ENCODE measurements around the gene NQO2. TPM values are rescaled to one million over a fixed set of nuclear protein-coding genes. Genes with fewer than 3 reads are reported as not detected.
A peak's percentile ranks its signal among the peaks of the same experiment; 100 is the strongest.
"Not testable (repeated sequence)": the region's sequence is repeated elsewhere in the genome, so short reads cannot be mapped to it uniquely, and the experiment has no call there.

Gene NQO2
- total and polyA plus RNA-seq, 2 donors from 2014 or later, result 37.0 to 291 TPM

DNA sequence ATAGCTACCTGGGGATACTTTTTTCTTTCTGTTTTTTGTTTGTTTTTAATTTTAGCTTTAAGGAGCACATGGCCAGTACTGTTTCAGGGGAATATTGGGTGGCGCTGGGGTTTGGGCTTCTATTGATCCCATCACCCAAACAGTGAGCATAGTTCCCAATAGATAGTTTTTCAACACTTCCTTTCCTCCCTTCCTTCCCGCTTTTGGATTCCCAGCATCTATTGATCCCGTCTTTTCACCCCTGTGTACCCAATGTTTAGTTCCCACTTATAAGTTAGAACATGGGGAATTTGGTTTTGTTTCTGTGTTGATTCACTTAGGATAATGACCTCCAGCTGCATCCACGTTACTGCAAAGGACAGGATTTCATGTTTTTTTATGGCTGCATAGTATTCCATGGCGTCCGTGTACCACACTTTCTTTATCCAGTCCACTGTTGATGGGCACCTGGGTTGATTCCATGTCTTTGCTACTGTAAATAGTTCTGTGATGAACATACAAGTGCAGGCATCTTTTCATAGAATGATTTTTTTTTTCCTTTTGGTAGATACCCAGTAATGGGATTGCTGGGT, 20.1 kb downstream of the NQO2 start:
- TF ChIP-seq, protein P1, sequence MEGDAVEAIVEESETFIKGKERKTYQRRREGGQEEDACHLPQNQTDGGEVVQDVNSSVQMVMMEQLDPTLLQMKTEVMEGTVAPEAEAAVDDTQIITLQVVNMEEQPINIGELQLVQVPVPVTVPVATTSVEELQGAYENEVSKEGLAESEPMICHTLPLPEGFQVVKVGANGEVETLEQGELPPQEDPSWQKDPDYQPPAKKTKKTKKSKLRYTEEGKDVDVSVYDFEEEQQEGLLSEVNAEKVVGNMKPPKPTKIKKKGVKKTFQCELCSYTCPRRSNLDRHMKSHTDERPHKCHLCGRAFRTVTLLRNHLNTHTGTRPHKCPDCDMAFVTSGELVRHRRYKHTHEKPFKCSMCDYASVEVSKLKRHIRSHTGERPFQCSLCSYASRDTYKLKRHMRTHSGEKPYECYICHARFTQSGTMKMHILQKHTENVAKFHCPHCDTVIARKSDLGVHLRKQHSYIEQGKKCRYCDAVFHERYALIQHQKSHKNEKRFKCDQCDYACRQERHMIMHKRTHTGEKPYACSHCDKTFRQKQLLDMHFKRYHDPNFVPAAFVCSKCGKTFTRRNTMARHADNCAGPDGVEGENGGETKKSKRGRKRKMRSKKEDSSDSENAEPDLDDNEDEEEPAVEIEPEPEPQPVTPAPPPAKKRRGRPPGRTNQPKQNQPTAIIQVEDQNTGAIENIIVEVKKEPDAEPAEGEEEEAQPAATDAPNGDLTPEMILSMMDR (IDR thresholded peaks at IDR 0.05; ENCODE audit: borderline replicate concordance, extremely low read depth, insufficient read depth), result no peak
- H3K27ac ChIP-seq (ENCODE audit: low read depth in 2 of 2, low read length in 2 of 2), result no peak overlapping the region
- no peak overlapping the region for H3K4me3 ChIP-seq (ENCODE audit: low read length in 3 of 3)
- H3K4me1 ChIP-seq (ENCODE audit: control insufficient read depth in 2 of 3, insufficient read depth in 2 of 3, low read depth in 1 of 3, low read length in 3 of 3), result peaks cover 0 to 6% (median 5%) of the 10 kb centered on the region in 3 donors
- DNase-seq (no peak), FAIRE-seq (no peak)
- H3K36me3 ChIP-seq (ENCODE audit: control insufficient read depth in 2 of 3, insufficient read depth in 3 of 3, low read length in 3 of 3), result peaks cover 0 to 40% (median 21%) of the 10 kb centered on the region in 3 donors
- H3K9me3 ChIP-seq (ENCODE audit: control insufficient read depth in 2 of 3, insufficient read depth in 1 of 3, low read length in 3 of 3), result no peaks in the 10 kb centered on the region
- H3K9ac ChIP-seq (ENCODE audit: low read length in 3 of 3), result no peak overlapping the region
- intact Hi-C loops (cut with DNase I), result no loop called here
- H3K27me3 ChIP-seq (ENCODE audit: control insufficient read depth, insufficient read depth, low read length), result no peaks in the 10 kb centered on the region

DNA sequence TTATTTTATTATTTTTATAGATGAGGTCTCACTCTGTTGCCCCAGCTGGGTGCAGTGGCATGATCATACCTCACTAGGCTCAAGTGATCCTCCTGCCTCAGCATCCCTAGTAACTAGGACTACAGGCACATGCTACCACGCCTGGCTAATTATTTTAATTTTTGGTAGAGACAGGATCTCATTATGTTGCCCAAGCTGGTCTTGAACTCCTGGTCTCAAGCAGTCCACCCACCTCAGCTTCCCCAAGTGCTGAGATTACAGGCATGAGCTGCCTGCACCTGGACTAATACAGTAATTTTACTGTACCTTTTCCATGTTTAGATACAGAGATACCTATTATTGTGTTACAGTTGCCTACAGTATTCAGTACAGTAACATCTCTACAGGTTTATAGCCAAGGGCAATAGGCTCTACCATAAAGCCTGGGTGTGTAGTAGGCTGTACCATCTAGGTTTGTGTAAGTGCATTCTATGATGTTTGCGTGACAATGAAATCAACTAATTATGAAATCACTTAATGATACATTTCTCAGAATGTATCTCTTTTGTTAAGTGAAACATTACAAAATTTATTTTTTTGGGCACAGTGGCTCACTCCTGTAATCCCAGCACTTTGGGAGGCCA, 21.4 kb downstream of the NQO2 start:
- FAIRE-seq; intact Hi-C loops (cut with DNase I); H3K27me3 ChIP-seq (ENCODE audit: control insufficient read depth, insufficient read depth, low read length); H3K4me1 ChIP-seq (ENCODE audit: control insufficient read depth in 2 of 3, insufficient read depth in 2 of 3, low read depth in 1 of 3, low read length in 3 of 3); H3K9me3 ChIP-seq (ENCODE audit: control insufficient read depth in 2 of 3, insufficient read depth in 1 of 3, low read length in 3 of 3); DNase-seq; H3K9ac ChIP-seq (ENCODE audit: low read length in 3 of 3); H3K4me3 ChIP-seq (ENCODE audit: low read length in 3 of 3); H3K27ac ChIP-seq (ENCODE audit: low read depth in 2 of 2, low read length in 2 of 2): not testable (repeated sequence)
- H3K36me3 ChIP-seq (ENCODE audit: control insufficient read depth in 2 of 3, insufficient read depth in 3 of 3, low read length in 3 of 3), result peaks cover 0 to 29% (median 14%) of the 10 kb centered on the region in 3 donors

DNA sequence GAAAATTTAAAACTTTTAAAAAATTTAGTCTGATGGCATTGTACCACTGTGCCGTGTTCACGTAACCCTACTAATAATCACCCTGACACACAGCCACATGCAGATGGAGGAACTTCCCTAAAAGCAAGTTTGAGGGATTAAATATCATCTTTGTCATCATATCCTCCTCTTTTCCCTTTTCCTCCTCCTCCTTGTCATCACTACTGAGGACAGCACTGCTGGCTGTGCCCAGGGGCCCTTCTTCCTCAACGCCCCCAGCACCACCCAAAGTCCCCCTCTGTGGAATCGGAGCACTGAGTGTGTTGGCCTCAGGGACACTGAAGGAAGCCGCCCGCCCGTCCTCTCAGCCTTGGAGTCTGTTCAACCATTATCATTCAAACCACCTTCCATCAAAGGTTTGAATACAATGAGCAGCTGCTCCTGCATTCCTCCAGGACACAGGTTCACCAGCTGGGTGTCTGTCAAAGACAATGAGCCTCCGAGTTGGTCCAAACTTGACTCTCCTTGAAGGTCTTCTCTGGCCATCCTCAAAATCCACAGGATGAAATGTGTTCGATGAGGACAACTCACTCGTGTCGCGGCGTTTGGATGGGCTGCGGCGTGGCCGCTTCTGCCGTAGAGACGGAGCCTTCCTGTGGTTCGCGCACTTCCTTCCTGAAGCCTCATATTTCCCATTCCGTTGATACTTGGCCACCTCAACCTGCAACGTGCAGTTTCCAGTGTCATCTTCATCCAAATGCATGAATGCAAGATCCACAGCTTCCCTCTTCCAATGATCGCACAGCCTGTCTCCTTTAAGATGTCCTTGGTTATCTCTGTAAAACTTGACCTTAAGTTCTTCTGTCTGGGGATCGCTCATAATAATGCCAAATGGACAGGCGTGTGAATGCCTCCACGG, 23.3 kb downstream of the NQO2 start:
- TF ChIP-seq, protein P1 (IDR thresholded peaks at IDR 0.05; ENCODE audit: borderline replicate concordance, extremely low read depth, insufficient read depth), result no peak
- Histone ChIP-seq H3K27ac (ENCODE audit: low read depth in 2 of 2, low read length in 2 of 2) (peak overlapping the region; percentile 3 to 76), H3K9ac (ENCODE audit: low read length in 3 of 3) (peak overlapping the region in 1 of 3 donors; percentile 20), H3K27me3 (ENCODE audit: control insufficient read depth, insufficient read depth, low read length) (no peaks in the 10 kb centered on the region), H3K9me3 (ENCODE audit: control insufficient read depth in 2 of 3, insufficient read depth in 1 of 3, low read length in 3 of 3) (no peaks in the 10 kb centered on the region), H3K4me3 (ENCODE audit: low read length in 3 of 3) (peak overlapping the region in 2 of 3 donors; percentile 62 to 74), H3K36me3 (ENCODE audit: control insufficient read depth in 2 of 3, insufficient read depth in 3 of 3, low read length in 3 of 3) (peaks cover 0 to 15% (median 8%) of the 10 kb centered on the region in 3 donors), H3K4me1 (ENCODE audit: control insufficient read depth in 2 of 3, insufficient read depth in 2 of 3, low read depth in 1 of 3, low read length in 3 of 3) (peaks cover 0 to 8% (median 5%) of the 10 kb centered on the region in 3 donors)
- no peak for FAIRE-seq
- peak in 1 of 5 donors; percentile 4 for DNase-seq
- intact Hi-C loops (cut with DNase I), result no loop called here
